Neural progenitor cell (in vitro differentiated cells): ENCODE measurements around the gene STARD10. TPM values are rescaled to one million over a fixed set of nuclear protein-coding genes. Genes with fewer than 3 reads are reported as not detected.

Experiments used
- DNase-seq: peaks from one replicate; pipeline ENCODE4 v3.0.0-alpha.2; 2016; ENCODE audit warnings: low spot score
- H2AFZ ChIP-seq: fragments of 200-600 bp; sonication (generic); replicated peaks from 2 replicates; pipeline ENCODE4 v1.6.1; 2016; ENCODE audit warnings: antibody characterized with exemption
- H3F3A ChIP-seq: fragments of 200-600 bp; sonication (generic); 2 replicates; pipeline ENCODE4 v1.6.1; 2016; ENCODE audit warnings: antibody characterized with exemption, low read depth
- H3K27ac ChIP-seq: fragments of 200-600 bp; sonication (generic); 2 replicates; pipeline ENCODE4 v1.5.1; 2016; ENCODE audit warnings: mild to moderate bottlenecking
- H3K27me3 ChIP-seq: fragments of 200-600 bp; sonication (generic); 2 replicates; pipeline ENCODE4 v1.6.1; 2016; ENCODE audit warnings: mild to moderate bottlenecking, moderate library complexity
- H3K36me3 ChIP-seq: fragments of 200-600 bp; sonication (generic); 2 replicates; pipeline ENCODE4 v1.5.1; 2016
- H3K4me1 ChIP-seq: fragments of 200-600 bp; sonication (generic); 2 replicates; pipeline ENCODE4 v1.6.1; 2016; ENCODE audit warnings: mixed run types
- H3K4me2 ChIP-seq: fragments of 200-600 bp; sonication (generic); 2 replicates; pipeline ENCODE4 v1.6.1; 2016
- H3K4me3 ChIP-seq: fragments of 200-600 bp; sonication (generic); 2 replicates; pipeline ENCODE4 v1.5.1; 2016
- H3K79me2 ChIP-seq: fragments of 200-600 bp; sonication (generic); 2 replicates; pipeline ENCODE4 v1.6.1; 2016; ENCODE audit warnings: low read depth
- H3K9ac ChIP-seq: fragments of 200-600 bp; sonication (generic); 2 replicates; pipeline ENCODE4 v1.6.1; 2016
- H3K9me3 ChIP-seq: fragments of 200-600 bp; sonication (generic); 2 replicates; pipeline ENCODE4 v1.5.1; 2016; ENCODE audit warnings: low read depth
- H4K20me1 ChIP-seq: fragments of 200-600 bp; sonication (generic); 2 replicates; pipeline ENCODE4 v1.6.1; 2016; ENCODE audit warnings: low read depth
- H3K27ac Mint-ChIP-seq: 3 replicates; pipeline ENCODE4 v1.8.0; 2021; ENCODE audit warnings: mixed read lengths
- H3K27me3 Mint-ChIP-seq: 2 replicates; pipeline ENCODE4 v1.8.0; 2022; ENCODE audit warnings: low read depth, mild to moderate bottlenecking, inconsistent platforms, moderate library complexity, mixed read lengths; ENCODE audit not compliant: insufficient read depth
- H3K36me3 Mint-ChIP-seq: 3 replicates; pipeline ENCODE4 v1.8.0; 2021; ENCODE audit warnings: mixed read lengths
- H3K4me1 Mint-ChIP-seq: 3 replicates; pipeline ENCODE4 v1.8.0; 2021; ENCODE audit warnings: mixed read lengths
- H3K4me3 Mint-ChIP-seq: 3 replicates; pipeline ENCODE4 v1.8.0; 2021; ENCODE audit warnings: mild to moderate bottlenecking, moderate library complexity, mixed read lengths
- H3K9me3 Mint-ChIP-seq: 3 replicates; pipeline ENCODE4 v1.8.0; 2020; ENCODE audit warnings: mixed read lengths
- EZH2 ChIP-seq: fragments of 200-600 bp; sonication (generic); IDR thresholded peaks from 2 replicates; pipeline ENCODE4 v1.6.1; 2017; ENCODE audit warnings: antibody characterized with exemption, mild to moderate bottlenecking, moderate library complexity
- EZH2phosphoT487 ChIP-seq: fragments of 200-600 bp; sonication (generic); IDR thresholded peaks from 2 replicates; pipeline ENCODE4 v1.6.1; 2017; ENCODE audit warnings: antibody characterized with exemption
- total RNA-seq: library from RNA; depleted of rRNA; stranded (reverse); fragments of >200 nt; gene quantifications from 2 replicates; pipeline ENCODE4 v1.2.3, GENCODE V29; 2015; ENCODE audit warnings: low replicate concordance
- TF ChIP-seq, protein P1 (sequence below): fragments of 200-600 bp; sonication (generic); IDR thresholded peaks from 2 replicates; pipeline ENCODE4 v1.5.1; 2017; ENCODE audit warnings: antibody characterized with exemption, mild to moderate bottlenecking

STARD10 gene
- total RNA-seq, 1 donor from 2014 or later, result 13.0 TPM

GRCh38 chr11:72816404-72816990, 22.6 kb upstream of the STARD10 start:
- H3K9me3 Mint-ChIP-seq, result no peaks in the 10 kb centered on the region
- H3K4me3 Mint-ChIP-seq, result no peak overlapping the region
- Histone ChIP-seq H3K4me1 (peaks cover 21% of the 10 kb centered on the region), H3K9ac (no peak overlapping the region), H3K27ac (no peak overlapping the region), H3K4me2 (no peak overlapping the region), H3K9me3 (no peaks in the 10 kb centered on the region), H3K36me3 (no peaks in the 10 kb centered on the region), H2AFZ (no peak overlapping the region), H3K79me2 (peaks cover 4% of the 10 kb centered on the region), H4K20me1 (no peaks in the 10 kb centered on the region), H3F3A (peaks cover 19% of the 10 kb centered on the region), H3K27me3 (peaks cover 13% of the 10 kb centered on the region), H3K4me3 (no peak overlapping the region)
- H3K36me3 Mint-ChIP-seq, result peaks cover 3% of the 10 kb centered on the region
- TF ChIP-seq EZH2 (no peak), EZH2phosphoT487 (no peak)
- TF ChIP-seq, protein P1, sequence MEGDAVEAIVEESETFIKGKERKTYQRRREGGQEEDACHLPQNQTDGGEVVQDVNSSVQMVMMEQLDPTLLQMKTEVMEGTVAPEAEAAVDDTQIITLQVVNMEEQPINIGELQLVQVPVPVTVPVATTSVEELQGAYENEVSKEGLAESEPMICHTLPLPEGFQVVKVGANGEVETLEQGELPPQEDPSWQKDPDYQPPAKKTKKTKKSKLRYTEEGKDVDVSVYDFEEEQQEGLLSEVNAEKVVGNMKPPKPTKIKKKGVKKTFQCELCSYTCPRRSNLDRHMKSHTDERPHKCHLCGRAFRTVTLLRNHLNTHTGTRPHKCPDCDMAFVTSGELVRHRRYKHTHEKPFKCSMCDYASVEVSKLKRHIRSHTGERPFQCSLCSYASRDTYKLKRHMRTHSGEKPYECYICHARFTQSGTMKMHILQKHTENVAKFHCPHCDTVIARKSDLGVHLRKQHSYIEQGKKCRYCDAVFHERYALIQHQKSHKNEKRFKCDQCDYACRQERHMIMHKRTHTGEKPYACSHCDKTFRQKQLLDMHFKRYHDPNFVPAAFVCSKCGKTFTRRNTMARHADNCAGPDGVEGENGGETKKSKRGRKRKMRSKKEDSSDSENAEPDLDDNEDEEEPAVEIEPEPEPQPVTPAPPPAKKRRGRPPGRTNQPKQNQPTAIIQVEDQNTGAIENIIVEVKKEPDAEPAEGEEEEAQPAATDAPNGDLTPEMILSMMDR, result no peak
- no peak for DNase-seq
- H3K4me1 Mint-ChIP-seq, result peaks cover 36% of the 10 kb centered on the region
- no peak overlapping the region for H3K27ac Mint-ChIP-seq
- H3K27me3 Mint-ChIP-seq, result peaks cover 12% of the 10 kb centered on the region

DNA sequence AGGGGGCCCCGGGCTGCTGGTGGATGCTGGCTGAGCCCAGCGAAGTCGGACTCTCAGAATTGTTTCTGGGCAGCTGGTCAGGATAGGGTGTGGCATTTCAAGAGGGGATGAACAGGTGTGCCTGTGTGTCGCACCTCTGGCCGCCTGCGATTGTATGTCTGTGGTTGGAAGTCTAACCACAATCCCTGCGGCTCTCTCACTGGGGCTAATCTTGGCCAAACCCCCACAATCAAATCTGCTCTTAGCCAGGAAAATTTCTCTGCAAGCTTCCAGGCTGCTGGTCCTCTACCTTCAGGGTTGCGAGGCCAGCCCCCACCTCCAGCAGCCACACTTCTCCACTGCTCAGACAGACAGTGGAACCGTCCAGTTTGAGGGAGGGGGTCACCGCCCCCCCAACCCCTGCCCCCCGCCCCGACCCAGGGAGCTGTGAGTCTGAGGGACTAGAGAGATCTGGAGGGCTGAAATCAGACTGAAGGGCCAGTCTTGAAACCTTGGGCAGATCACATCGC, 21.3 kb upstream of the STARD10 start:
- peak overlapping the region; percentile 89 for H3K4me3 ChIP-seq
- H2AFZ ChIP-seq, result peak overlapping the region; percentile 99
- Mint-ChIP-seq H3K27me3 (peaks cover 14% of the 10 kb centered on the region), H3K9me3 (no peaks in the 10 kb centered on the region), H3K4me1 (peaks cover 33% of the 10 kb centered on the region), H3K4me3 (peak overlapping the region; percentile 98), H3K27ac (no peak overlapping the region), H3K36me3 (peaks cover 5% of the 10 kb centered on the region)
- DNase-seq, result no peak
- H3K4me2 ChIP-seq, result peak overlapping the region; percentile 85
- peak overlapping the region; percentile 99 for H3K27ac ChIP-seq
- no peaks in the 10 kb centered on the region for H4K20me1 ChIP-seq
- no peaks in the 10 kb centered on the region for H3K27me3 ChIP-seq
- no peaks in the 10 kb centered on the region for H3K36me3 ChIP-seq
- no peak overlapping the region for H3K9ac ChIP-seq
- peaks cover 4% of the 10 kb centered on the region for H3K79me2 ChIP-seq
- H3K9me3 ChIP-seq, result no peaks in the 10 kb centered on the region
- peaks cover 16% of the 10 kb centered on the region for H3F3A ChIP-seq
- TF ChIP-seq, protein P1, result no peak
- TF ChIP-seq EZH2phosphoT487, result no peak
- no peak for TF ChIP-seq EZH2
- H3K4me1 ChIP-seq, result peaks cover 15% of the 10 kb centered on the region

GRCh38 chr11:72814286-72815109, 20.7 kb upstream of the STARD10 start, which contains the start of gene ATG16L2:
TSS of gene ATG16L2 (plus strand) at chr11:72814411. CDS start at chr11:72814446, 35 bp downstream.
- H3K27ac ChIP-seq, result peak within 1 kb of the TSS; percentile 99
- Mint-ChIP-seq H3K36me3 (peaks cover 4% of the 10 kb centered on the region), H3K27me3 (peaks cover 14% of the 10 kb centered on the region), H3K9me3 (no peaks in the 10 kb centered on the region), H3K4me3 (peak within 1 kb of the TSS; percentile 98), H3K27ac (peak within 1 kb of the TSS; percentile 99), H3K4me1 (peaks cover 31% of the 10 kb centered on the region)
- H3K9me3 ChIP-seq, result no peaks in the 10 kb centered on the region
- peaks cover 15% of the 10 kb centered on the region for H3K4me1 ChIP-seq
- H4K20me1 ChIP-seq, result no peaks in the 10 kb centered on the region
- TF ChIP-seq, protein P1, result peak; percentile 32
- TF ChIP-seq EZH2phosphoT487, result no peak
- H3K4me2 ChIP-seq, result peak within 1 kb of the TSS; percentile 85
- H2AFZ ChIP-seq, result peak within 1 kb of the TSS; percentile 99
- no peaks in the 10 kb centered on the region for H3K36me3 ChIP-seq
- H3K27me3 ChIP-seq, result no peaks in the 10 kb centered on the region
- peaks cover 16% of the 10 kb centered on the region for H3F3A ChIP-seq
- H3K79me2 ChIP-seq, result peaks cover 4% of the 10 kb centered on the region
- DNase-seq, result peak; percentile 96
- peak within 1 kb of the TSS; percentile 96 for H3K9ac ChIP-seq
- H3K4me3 ChIP-seq, result peak within 1 kb of the TSS; percentile 89
